Common myeloid progenitor, CD34-positive (primary cell): ENCODE data around the gene PCDHA5.
"Not testable (repeated sequence)": the region's sequence is repeated elsewhere in the genome, so short reads cannot be mapped to it uniquely, and the experiment has no call there.

Experiments
- CTCF ChIA-PET: fragments of 350-600 bp; sonication (Branson Sonifier 250); formaldehyde crosslinking; loops from one replicate; lab custom pipeline; 2021; ENCODE audit warnings: antibody characterized with exemption; lab: Charles Lee
- POLR2A ChIA-PET: fragments of 350-600 bp; sonication (Branson Sonifier 250); formaldehyde crosslinking; loops from one replicate; lab custom pipeline; 2021; ENCODE audit warnings: antibody characterized with exemption; lab: Charles Lee
- DNase-seq, 3 donors: peaks; one replicate each; pipeline versions ENCODE4 v3.0.0 to v3.0.0-alpha.2; 2013
- H3K27ac ChIP-seq, 2 experiments: 1 replicate in 1 of 2; 2 replicates in 1 of 2; pipeline ENCODE4 v1.7.0; 2013; ENCODE audit warnings: inconsistent platforms in 2 of 2, low read length in 2 of 2, mild to moderate bottlenecking in 2 of 2, low read depth in 1 of 2, moderate library complexity in 1 of 2; ENCODE audit not compliant: severe bottlenecking in 2 of 2, insufficient read depth in 1 of 2, poor library complexity in 1 of 2
- H3K27me3 ChIP-seq, 5 experiments: replicated peaks in 2 of 5; 1 replicate in 3 of 5; 2 replicates in 2 of 5; pipeline versions ENCODE4 v1.6.1 to v1.7.0; 2013; ENCODE audit warnings: low read length in 4 of 5, mild to moderate bottlenecking in 2 of 5, moderate library complexity in 2 of 5, inconsistent platforms in 1 of 5; ENCODE audit not compliant: insufficient read depth in 5 of 5, control insufficient read depth in 4 of 5
- H3K36me3 ChIP-seq, 4 experiments: 1 replicate in 2 of 4; 2 replicates in 2 of 4; pipeline versions ENCODE4 v1.6.1 to v1.7.0; 2013; ENCODE audit warnings: low read length in 3 of 4, control low read depth in 1 of 4, mild to moderate bottlenecking in 1 of 4; ENCODE audit not compliant: control insufficient read depth in 4 of 4, insufficient read depth in 4 of 4
- H3K4me1 ChIP-seq, 4 experiments: 1 replicate in 3 of 4; 2 replicates in 1 of 4; pipeline versions ENCODE4 v1.6.1 to v1.7.1; 2013; ENCODE audit warnings: low read length in 3 of 4, mild to moderate bottlenecking in 3 of 4, control low read depth in 1 of 4, inconsistent platforms in 1 of 4, moderate library complexity in 1 of 4; ENCODE audit not compliant: control insufficient read depth in 4 of 4, insufficient read depth in 4 of 4; ENCODE audit errors: control extremely low read depth in 1 of 4
- H3K4me3 ChIP-seq, 7 experiments: 1 replicate in 4 of 7; 2 replicates in 3 of 7; pipeline versions ENCODE4 v1.5.1 to v1.7.0; 2013; ENCODE audit warnings: mild to moderate bottlenecking in 7 of 7, low read length in 6 of 7, moderate library complexity in 6 of 7, inconsistent platforms in 2 of 7, low read depth in 2 of 7, control low read depth in 1 of 7; ENCODE audit not compliant: insufficient read depth in 4 of 7, control insufficient read depth in 1 of 7; ENCODE audit errors: extremely low read depth in 1 of 7
- H3K9me3 ChIP-seq, 5 experiments: 1 replicate in 4 of 5; 2 replicates in 1 of 5; pipeline versions ENCODE4 v1.6.1 to v1.7.1; 2013; ENCODE audit warnings: low read length in 4 of 5, mild to moderate bottlenecking in 2 of 5, inconsistent platforms in 1 of 5, low read depth in 1 of 5, moderate library complexity in 1 of 5; ENCODE audit not compliant: control insufficient read depth in 4 of 5, insufficient read depth in 2 of 5; ENCODE audit errors: control extremely low read depth in 1 of 5
- WGBS: methylation state at CpG from one replicate; pipeline ENCODE4 v1.1.5; 2013; ENCODE audit not compliant: insufficient coverage; 5-methylcytosine and 5-hydroxymethylcytosine counted together

PCDHA5 gene

DNA sequence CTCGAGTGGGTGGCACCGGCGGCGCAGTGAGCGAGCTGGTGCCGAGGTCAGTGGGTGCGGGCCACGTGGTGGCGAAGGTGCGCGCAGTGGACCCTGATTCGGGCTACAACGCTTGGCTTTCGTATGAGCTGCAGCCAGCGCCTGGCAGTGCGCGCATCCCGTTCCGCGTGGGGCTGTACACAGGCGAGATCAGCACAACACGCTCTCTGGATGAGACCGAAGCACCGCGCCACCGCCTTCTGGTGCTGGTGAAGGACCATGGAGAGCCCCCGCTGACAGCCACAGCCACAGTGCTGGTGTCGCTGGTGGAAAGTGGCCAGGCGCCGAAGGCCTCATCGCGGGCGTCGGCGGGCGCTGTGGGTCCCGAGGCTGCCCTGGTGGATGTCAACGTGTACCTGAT lies 2.1 kb downstream of the PCDHA5 start:
- POLR2A ChIA-PET = no interaction called here
- no peak overlapping the region for H3K4me3 ChIP-seq
- H3K9me3 ChIP-seq = peaks cover 5 to 36% (median 24%) of the 10 kb centered on the region in 5 experiments
- peaks cover 0 to 15% (median 8%) of the 10 kb centered on the region in 5 experiments for H3K27me3 ChIP-seq
- H3K36me3 ChIP-seq = no peaks in the 10 kb centered on the region
- CTCF ChIA-PET = no interaction called here
- no peak for DNase-seq
- no peaks in the 10 kb centered on the region for H3K4me1 ChIP-seq
- H3K27ac ChIP-seq = no peak overlapping the region
- WGBS = 55% methylated on average over 38 of the region's 38 CpGs

DNA sequence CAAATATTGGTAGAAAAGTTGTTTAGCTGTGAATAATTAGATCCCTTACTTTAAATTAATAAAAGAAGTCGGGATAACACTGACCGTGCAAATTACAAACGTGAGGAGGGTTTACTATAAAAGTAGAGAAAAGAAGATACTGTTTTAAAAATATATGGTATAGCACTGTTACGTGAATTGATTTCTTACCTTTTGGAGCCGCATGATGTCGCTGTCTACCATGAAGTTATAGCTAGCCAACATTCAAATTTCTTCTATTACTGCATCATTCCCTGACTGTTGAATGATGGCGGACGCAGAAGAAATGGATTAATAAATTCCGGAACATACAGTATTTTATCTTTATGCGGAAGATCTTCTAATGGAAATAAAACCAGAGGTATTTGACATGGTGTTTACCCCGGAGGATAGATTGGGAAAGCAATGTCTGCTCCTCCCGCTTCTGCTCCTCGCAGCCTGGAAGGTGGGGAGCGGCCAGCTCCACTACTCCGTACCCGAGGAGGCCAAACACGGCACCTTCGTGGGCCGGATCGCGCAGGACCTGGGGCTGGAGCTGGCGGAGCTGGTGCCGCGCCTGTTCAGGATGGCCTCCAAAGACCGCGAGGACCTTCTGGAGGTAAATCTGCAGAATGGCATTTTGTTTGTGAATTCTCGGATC lies 6.4 kb downstream of the PCDHA5 start, which contains the start of gene PCDHA6:
PCDHA6 (plus strand) TSS at position 257 of the 658 bp plus-strand sequence; CDS start at position 389, 132 bp downstream.
- peak in 1 of 3 donors; percentile 4 for DNase-seq
- H3K4me1 ChIP-seq = no peaks in the 10 kb centered on the region
- H3K4me3 ChIP-seq = no peak within 1 kb of the TSS
- no peaks in the 10 kb centered on the region for H3K36me3 ChIP-seq
- 23% methylated on average over 14 of the region's 27 CpGs for WGBS
- POLR2A ChIA-PET = no interaction called here
- CTCF ChIA-PET = no interaction called here
- H3K27ac ChIP-seq = no peak within 1 kb of the TSS
- peaks cover 8 to 48% (median 28%) of the 10 kb centered on the region in 5 experiments for H3K9me3 ChIP-seq
- peaks cover 0 to 23% (median 8%) of the 10 kb centered on the region in 5 experiments for H3K27me3 ChIP-seq

DNA sequence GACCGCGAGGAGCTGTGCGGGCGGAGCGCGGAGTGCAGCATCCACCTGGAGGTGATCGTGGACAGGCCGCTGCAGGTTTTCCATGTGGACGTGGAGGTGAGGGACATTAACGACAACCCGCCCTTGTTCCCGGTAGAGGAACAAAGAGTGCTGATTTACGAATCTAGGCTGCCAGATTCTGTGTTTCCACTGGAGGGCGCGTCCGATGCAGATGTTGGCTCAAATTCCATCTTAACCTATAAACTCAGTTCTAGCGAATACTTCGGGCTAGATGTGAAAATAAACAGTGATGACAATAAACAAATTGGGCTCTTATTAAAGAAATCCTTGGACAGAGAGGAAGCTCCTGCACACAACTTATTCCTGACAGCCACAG lies 6.9 kb downstream of the PCDHA5 start:
- 17% methylated on average over 6 of the region's 18 CpGs for WGBS
- ChIA-PET CTCF (no interaction called here), POLR2A (no interaction called here)
- H3K27ac ChIP-seq = no peak overlapping the region
- H3K27me3 ChIP-seq = peaks cover 0 to 25% (median 8%) of the 10 kb centered on the region in 5 experiments
- H3K4me3 ChIP-seq = no peak overlapping the region
- no peaks in the 10 kb centered on the region for H3K4me1 ChIP-seq
- no peak for DNase-seq
- H3K9me3 ChIP-seq = peaks cover 9 to 44% (median 24%) of the 10 kb centered on the region in 5 experiments
- no peaks in the 10 kb centered on the region for H3K36me3 ChIP-seq

DNA sequence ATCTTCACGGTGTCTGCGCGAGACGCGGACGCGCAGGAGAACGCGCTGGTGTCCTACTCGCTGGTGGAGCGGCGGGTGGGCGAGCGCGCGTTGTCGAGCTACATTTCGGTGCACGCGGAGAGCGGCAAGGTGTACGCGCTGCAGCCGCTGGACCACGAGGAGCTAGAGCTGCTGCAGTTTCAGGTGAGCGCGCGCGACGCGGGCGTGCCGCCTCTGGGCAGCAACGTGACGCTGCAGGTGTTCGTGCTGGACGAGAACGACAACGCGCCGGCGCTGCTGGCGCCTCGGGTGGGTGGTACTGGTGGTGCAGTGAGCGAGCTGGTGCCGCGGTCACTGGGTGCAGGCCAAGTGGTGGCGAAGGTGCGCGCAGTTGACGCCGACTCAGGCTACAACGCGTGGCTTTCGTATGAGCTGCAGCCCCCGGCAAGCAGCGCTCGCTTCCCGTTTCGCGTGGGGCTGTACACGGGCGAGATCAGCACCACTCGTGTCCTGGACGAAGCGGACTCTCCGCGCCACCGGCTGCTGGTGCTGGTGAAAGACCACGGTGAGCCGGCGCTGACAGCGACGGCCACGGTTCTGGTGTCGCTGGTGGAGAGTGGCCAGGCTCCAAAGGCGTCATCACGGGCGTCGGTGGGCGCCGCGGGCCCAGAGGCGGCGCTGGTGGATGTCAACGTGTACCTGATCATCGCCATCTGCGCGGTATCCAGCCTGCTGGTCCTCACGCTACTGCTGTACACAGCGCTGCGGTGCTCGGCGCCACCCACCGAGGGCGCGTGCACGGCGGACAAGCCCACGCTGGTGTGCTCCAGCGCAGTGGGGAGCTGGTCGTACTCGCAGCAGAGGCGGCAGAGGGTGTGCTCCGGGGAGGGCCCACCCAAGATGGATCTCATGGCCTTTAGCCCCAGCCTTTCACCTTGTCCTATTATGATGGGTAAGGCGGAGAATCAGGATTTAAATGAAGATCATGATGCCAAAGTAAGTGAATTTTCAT lies 8.4 kb downstream of the PCDHA5 start:
- H3K9me3 ChIP-seq = peaks cover 9 to 46% (median 20%) of the 10 kb centered on the region in 5 experiments
- CTCF ChIA-PET, H3K4me3 ChIP-seq, DNase-seq, H3K27ac ChIP-seq, POLR2A ChIA-PET, H3K36me3 ChIP-seq, H3K4me1 ChIP-seq: not testable (repeated sequence)
- 44% methylated on average over 92 of the region's 106 CpGs for WGBS
- H3K27me3 ChIP-seq = peaks cover 0 to 32% (median 9%) of the 10 kb centered on the region in 5 experiments

DNA sequence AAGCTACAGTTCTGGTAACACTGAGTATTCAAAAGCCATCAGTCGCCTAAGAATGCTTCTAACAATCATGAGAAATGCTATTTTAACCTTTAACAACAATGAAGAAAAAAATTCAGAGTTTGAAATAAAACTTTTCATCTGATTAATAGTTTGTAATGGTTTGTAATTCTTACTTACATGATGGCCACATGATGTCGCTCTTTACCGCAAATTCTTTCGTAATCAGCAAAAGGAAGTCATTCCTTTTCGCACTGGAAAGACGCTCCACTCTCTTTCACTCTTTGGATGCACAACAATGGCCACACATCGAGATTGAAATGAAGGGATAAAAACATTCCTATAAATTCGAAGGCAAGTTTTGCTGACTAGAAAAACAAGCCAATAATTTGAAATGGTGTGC lies 12.6 kb downstream of the PCDHA5 start, which contains the start of gene PCDHA7:
PCDHA7 (plus strand) TSS at position 277 of the 400 bp plus-strand sequence; CDS start at position 392, 115 bp downstream.
- WGBS = 21% methylated on average over 4 of the region's 8 CpGs
- ChIA-PET CTCF (no interaction called here), POLR2A (no interaction called here)
- H3K4me3 ChIP-seq = peak within 1 kb of the TSS in 1 of 7 experiments; percentile 5
- no peaks in the 10 kb centered on the region for H3K4me1 ChIP-seq
- peaks cover 0 to 29% (median 12%) of the 10 kb centered on the region in 5 experiments for H3K27me3 ChIP-seq
- DNase-seq = peak in 2 of 3 donors; percentile 3 to 13
- H3K36me3 ChIP-seq = no peaks in the 10 kb centered on the region
- peaks cover 5 to 43% (median 28%) of the 10 kb centered on the region in 5 experiments for H3K9me3 ChIP-seq
- no peak within 1 kb of the TSS for H3K27ac ChIP-seq

DNA sequence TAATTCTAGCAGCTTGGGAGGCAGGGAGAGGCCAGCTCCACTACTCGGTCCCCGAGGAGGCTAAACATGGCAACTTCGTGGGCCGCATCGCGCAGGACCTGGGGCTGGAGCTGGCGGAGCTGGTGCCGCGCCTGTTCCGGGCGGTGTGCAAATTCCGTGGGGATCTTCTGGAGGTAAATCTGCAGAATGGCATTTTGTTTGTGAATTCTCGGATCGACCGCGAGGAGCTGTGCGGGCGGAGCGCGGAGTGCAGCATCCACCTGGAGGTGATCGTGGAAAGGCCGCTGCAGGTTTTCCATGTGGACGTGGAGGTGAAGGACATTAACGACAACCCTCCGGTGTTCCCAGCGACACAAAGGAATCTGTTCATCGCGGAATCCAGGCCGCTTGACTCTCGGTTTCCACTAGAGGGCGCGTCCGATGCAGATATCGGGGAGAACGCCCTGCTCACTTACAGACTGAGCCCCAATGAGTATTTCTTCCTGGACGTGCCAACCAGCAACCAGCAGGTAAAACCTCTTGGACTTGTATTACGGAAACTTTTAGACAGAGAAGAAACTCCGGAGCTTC lies 13.1 kb downstream of the PCDHA5 start:
- H3K9me3 ChIP-seq = peaks cover 5 to 40% (median 25%) of the 10 kb centered on the region in 5 experiments
- POLR2A ChIA-PET, H3K27ac ChIP-seq, DNase-seq, H3K4me1 ChIP-seq, H3K36me3 ChIP-seq, CTCF ChIA-PET: not testable (repeated sequence)
- H3K27me3 ChIP-seq = peaks cover 0 to 28% (median 12%) of the 10 kb centered on the region in 5 experiments
- peak overlapping the region in 1 of 7 experiments; percentile 5 for H3K4me3 ChIP-seq
- WGBS = 20% methylated on average over 14 of the region's 38 CpGs
